HEK293 (cell line): ENCODE results near the gene IL16.

Source experiments
- CTCF ChIA-PET: fragments of 350-600 bp; formaldehyde crosslinking; extraction: SDS; loops from one replicate; lab custom pipeline; 2021; ENCODE audit warnings: antibody characterized with exemption; lab: Yijun Ruan, JAX
- POLR2A ChIA-PET: fragments of 300-600 bp; formaldehyde crosslinking; extraction: SDS; loops from one replicate; lab custom pipeline; 2020; ENCODE audit warnings: antibody characterized with exemption, inconsistent platforms; lab: Yijun Ruan, JAX
- H3K27ac ChIP-seq: fragments of 200-500 bp; sonication (Bioruptor generic); 2 replicates; pipeline ENCODE4 v1.5.1; 2014; ENCODE audit warnings: low read depth, low read length, control low read depth, inconsistent platforms; ENCODE audit errors: extremely low read depth
- H3K36me3 ChIP-seq, 2 experiments: fragments of 200-500 bp in 1 of 2; sonication (Bioruptor generic) in 1 of 2; 1 replicate in 1 of 2; 2 replicates in 1 of 2; pipeline ENCODE4 v1.5.1; 2014 to 2017; ENCODE audit warnings: inconsistent platforms in 2 of 2, low read length in 2 of 2; ENCODE audit not compliant: control insufficient read depth in 2 of 2, insufficient read depth in 1 of 2
- H3K4me1 ChIP-seq: fragments of 200-500 bp; sonication (Bioruptor generic); 2 replicates; pipeline ENCODE4 v1.5.1; 2014; ENCODE audit warnings: mild to moderate bottlenecking, low read length, inconsistent platforms; ENCODE audit not compliant: control insufficient read depth, insufficient read depth
- H3K4me3 ChIP-seq: 2 replicates; pipeline ENCODE4 v1.5.1; 2011; ENCODE audit warnings: low read depth, mild to moderate bottlenecking, control low read depth, low read length, moderate library complexity
- H3K9me3 ChIP-seq: fragments of 200-500 bp; sonication (Bioruptor generic); 2 replicates; pipeline ENCODE4 v1.5.1; 2014; ENCODE audit warnings: low read depth, low read length, inconsistent platforms; ENCODE audit not compliant: control insufficient read depth, insufficient read depth
- MYNN ChIP-seq: fragments of 450-650 bp; formaldehyde crosslinking; IDR thresholded peaks from 2 replicates; pipeline ENCODE4 v1.5.1; 2016; ENCODE audit warnings: missing biosample characterization, missing genetic modification characterization, borderline replicate concordance
- MZF1 ChIP-seq: fragments of 450-650 bp; formaldehyde crosslinking; IDR thresholded peaks from 2 replicates; pipeline ENCODE4 v1.5.1; 2017; ENCODE audit warnings: missing biosample characterization, missing genetic modification characterization, borderline replicate concordance
- PRDM6 ChIP-seq: fragments of 450-650 bp; formaldehyde crosslinking; IDR thresholded peaks from 2 replicates; pipeline ENCODE4 v1.5.1; 2017; ENCODE audit warnings: missing biosample characterization, missing genetic modification characterization
- SP7 ChIP-seq: fragments of 450-650 bp; formaldehyde crosslinking; IDR thresholded peaks from 2 replicates; pipeline ENCODE4 v1.5.1; 2016; ENCODE audit warnings: missing biosample characterization, missing genetic modification characterization
- WT1 ChIP-seq: fragments of 450-650 bp; formaldehyde crosslinking; IDR thresholded peaks from 2 replicates; pipeline ENCODE4 v1.5.1; 2016; ENCODE audit warnings: missing biosample characterization, missing genetic modification characterization
- YY1 ChIP-seq: fragments of 450-650 bp; formaldehyde crosslinking; IDR thresholded peaks from 2 replicates; pipeline ENCODE4 v1.5.1; 2018; ENCODE audit warnings: missing biosample characterization, missing genetic modification characterization
- ZFP37 ChIP-seq: fragments of 450-650 bp; formaldehyde crosslinking; IDR thresholded peaks from 2 replicates; pipeline ENCODE4 v1.5.1; 2016; ENCODE audit warnings: missing biosample characterization, missing genetic modification characterization
- ZNF239 ChIP-seq: fragments of 450-650 bp; formaldehyde crosslinking; IDR thresholded peaks from 2 replicates; pipeline ENCODE4 v1.5.1; 2016; ENCODE audit warnings: missing biosample characterization, missing genetic modification characterization
- ZNF426 ChIP-seq: fragments of 450-650 bp; formaldehyde crosslinking; IDR thresholded peaks from 2 replicates; pipeline ENCODE4 v1.5.1; 2017; ENCODE audit warnings: missing biosample characterization, missing genetic modification characterization, mild to moderate bottlenecking, inconsistent platforms, moderate library complexity
- ZNF433 ChIP-seq: fragments of 450-650 bp; formaldehyde crosslinking; IDR thresholded peaks from 2 replicates; pipeline ENCODE4 v1.5.1; 2016; ENCODE audit warnings: missing biosample characterization, missing genetic modification characterization, low read depth
- ZNF626 ChIP-seq: fragments of 450-650 bp; sonication (Bioruptor Pico); formaldehyde crosslinking; IDR thresholded peaks from 2 replicates; pipeline ENCODE4 v1.5.1; 2018; ENCODE audit warnings: missing biosample characterization, missing genetic modification characterization, inconsistent platforms
- ZNF660 ChIP-seq: fragments of 450-650 bp; IDR thresholded peaks from 2 replicates; pipeline ENCODE4 v1.5.1; 2018; ENCODE audit warnings: missing biosample characterization, mild to moderate bottlenecking, missing genetic modification characterization
- ZNF792 ChIP-seq: fragments of 450-650 bp; formaldehyde crosslinking; IDR thresholded peaks from 2 replicates; pipeline ENCODE4 v1.5.1; 2016; ENCODE audit warnings: missing biosample characterization, missing genetic modification characterization
- TF ChIP-seq, protein P1 (sequence below): fragments of 450-650 bp; IDR thresholded peaks from 2 replicates; pipeline ENCODE4 v1.5.1; 2018; ENCODE audit warnings: missing biosample characterization, missing genetic modification characterization
- TF ChIP-seq, protein P2 (sequence below): fragments of 450-650 bp; formaldehyde crosslinking; IDR thresholded peaks from 2 replicates; pipeline ENCODE4 v1.5.1; 2016; ENCODE audit warnings: missing biosample characterization, missing genetic modification characterization

The IL16 gene

GRCh38 chr15:81174125-81174791 is 22.4 kb upstream of the IL16 start:
- CTCF ChIA-PET = interaction anchor here (0.5 to 5.6 kb wide), 5 partner anchors 18 to 1176 kb away, joined by 3 to 31 read pairs (median 3); no protein-coding TSS in a partner anchor
- POLR2A ChIA-PET = no interaction called here
- TF ChIP-seq ZNF660 (tag by site-specific recombination) (no peak), WT1 (tag by site-specific recombination) (no peak), ZNF433 (tag by site-specific recombination) (no peak), ZNF426 (tag by site-specific recombination) (no peak)
- H3K9me3 ChIP-seq = no peaks in the 10 kb centered on the region
- H3K27ac ChIP-seq = no peak overlapping the region
- no peaks in the 10 kb centered on the region for H3K4me1 ChIP-seq
- no peak overlapping the region for H3K4me3 ChIP-seq
- no peaks in the 10 kb centered on the region for H3K36me3 ChIP-seq

GRCh38 chr15:81174792-81175327 is 21.8 kb upstream of the IL16 start:
- H3K27ac ChIP-seq = no peak overlapping the region
- H3K4me3 ChIP-seq = no peak overlapping the region
- H3K36me3 ChIP-seq = no peaks in the 10 kb centered on the region
- TF ChIP-seq SP7 (tag by site-specific recombination) = no peak
- no peak for TF ChIP-seq YY1 (tag by site-specific recombination)
- TF ChIP-seq, protein P1, sequence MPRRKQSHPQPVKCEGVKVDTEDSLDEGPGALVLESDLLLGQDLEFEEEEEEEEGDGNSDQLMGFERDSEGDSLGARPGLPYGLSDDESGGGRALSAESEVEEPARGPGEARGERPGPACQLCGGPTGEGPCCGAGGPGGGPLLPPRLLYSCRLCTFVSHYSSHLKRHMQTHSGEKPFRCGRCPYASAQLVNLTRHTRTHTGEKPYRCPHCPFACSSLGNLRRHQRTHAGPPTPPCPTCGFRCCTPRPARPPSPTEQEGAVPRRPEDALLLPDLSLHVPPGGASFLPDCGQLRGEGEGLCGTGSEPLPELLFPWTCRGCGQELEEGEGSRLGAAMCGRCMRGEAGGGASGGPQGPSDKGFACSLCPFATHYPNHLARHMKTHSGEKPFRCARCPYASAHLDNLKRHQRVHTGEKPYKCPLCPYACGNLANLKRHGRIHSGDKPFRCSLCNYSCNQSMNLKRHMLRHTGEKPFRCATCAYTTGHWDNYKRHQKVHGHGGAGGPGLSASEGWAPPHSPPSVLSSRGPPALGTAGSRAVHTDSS (tag by site-specific recombination) = no peak
- no peak for TF ChIP-seq ZFP37
- TF ChIP-seq ZNF626 (tag by site-specific recombination) = no peak
- no peak for TF ChIP-seq ZNF792 (tag by site-specific recombination)
- TF ChIP-seq MZF1 (tag by site-specific recombination) = no peak
- H3K9me3 ChIP-seq = no peaks in the 10 kb centered on the region
- CTCF ChIA-PET = interaction anchor here (0.5 to 5.6 kb wide), 3 partner anchors 19 to 91 kb away, joined by 3 to 31 read pairs (median 7); no protein-coding TSS in a partner anchor
- POLR2A ChIA-PET = no interaction called here
- H3K4me1 ChIP-seq = no peaks in the 10 kb centered on the region

DNA sequence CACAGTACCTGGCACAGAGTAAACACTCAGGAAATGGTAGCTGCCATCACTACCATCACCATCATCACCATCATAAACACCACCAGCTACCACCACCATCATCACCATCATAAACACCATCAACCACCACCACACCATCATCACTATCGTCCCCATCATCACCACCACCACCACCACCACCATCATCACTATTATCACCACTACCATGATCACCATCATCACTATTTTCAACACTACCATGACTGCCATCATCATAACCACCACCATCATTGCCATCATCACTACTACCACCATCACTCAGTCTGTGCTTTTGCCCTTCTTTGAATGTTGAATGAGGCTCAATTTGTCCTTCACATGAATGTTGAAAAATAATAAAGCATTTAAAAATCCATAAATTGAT is 21.2 kb upstream of the IL16 start:
- H3K27ac ChIP-seq = no peak overlapping the region
- no peaks in the 10 kb centered on the region for H3K36me3 ChIP-seq
- no peak overlapping the region for H3K4me3 ChIP-seq
- TF ChIP-seq, protein P1 (tag by site-specific recombination) = no peak
- 0 out of 2 replicates have a peak, but pooled peaks have one; percentile 26 for TF ChIP-seq ZNF239 (tag by site-specific recombination)
- ChIA-PET CTCF (interaction anchor here (0.7 to 1.7 kb wide), 3 partner anchors 20 to 164 kb away, joined by 3 to 7 read pairs (median 5); no protein-coding TSS in a partner anchor), POLR2A (no interaction called here)
- no peaks in the 10 kb centered on the region for H3K9me3 ChIP-seq
- H3K4me1 ChIP-seq = no peaks in the 10 kb centered on the region

GRCh38 chr15:81176291-81176893 is 20.3 kb upstream of the IL16 start:
- ChIA-PET POLR2A (no interaction called here), CTCF (interaction anchor here (0.6 to 3.3 kb wide), 4 partner anchors 20 to 165 kb away, joined by 3 to 12 read pairs (median 4); no protein-coding TSS in a partner anchor)
- Histone ChIP-seq H3K36me3 (no peaks in the 10 kb centered on the region), H3K4me1 (no peaks in the 10 kb centered on the region), H3K27ac (no peak overlapping the region), H3K4me3 (no peak overlapping the region), H3K9me3 (no peaks in the 10 kb centered on the region)
- TF ChIP-seq PRDM6 (tag by site-specific recombination) = no peak
- TF ChIP-seq, protein P2, sequence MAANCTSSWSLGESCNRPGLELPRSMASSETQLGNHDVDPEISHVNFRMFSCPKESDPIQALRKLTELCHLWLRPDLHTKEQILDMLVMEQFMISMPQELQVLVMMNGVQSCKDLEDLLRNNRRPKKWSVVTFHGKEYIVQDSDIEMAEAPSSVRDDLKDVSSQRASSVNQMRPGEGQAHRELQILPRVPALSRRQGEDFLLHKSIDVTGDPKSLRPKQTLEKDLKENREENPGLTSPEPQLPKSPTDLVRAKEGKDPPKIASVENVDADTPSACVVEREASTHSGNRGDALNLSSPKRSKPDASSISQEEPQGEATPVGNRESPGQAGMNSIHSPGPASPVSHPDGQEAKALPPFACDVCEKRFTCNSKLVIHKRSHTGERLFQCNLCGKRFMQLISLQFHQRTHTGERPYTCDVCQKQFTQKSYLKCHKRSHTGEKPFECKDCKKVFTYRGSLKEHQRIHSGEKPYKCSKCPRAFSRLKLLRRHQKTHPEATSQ (tag by site-specific recombination) = no peak
- no peak for TF ChIP-seq MYNN (tag by site-specific recombination)
